HEK293 (cell line): Measurements from ENCODE around the gene MRPL45.

Source experiments
- CTCF ChIA-PET: fragments of 350-600 bp; formaldehyde crosslinking; extraction: SDS; loops from one replicate; lab custom pipeline; 2021; ENCODE audit warnings: antibody characterized with exemption; lab: Yijun Ruan, JAX
- POLR2A ChIA-PET: fragments of 300-600 bp; formaldehyde crosslinking; extraction: SDS; loops from one replicate; lab custom pipeline; 2020; ENCODE audit warnings: antibody characterized with exemption, inconsistent platforms; lab: Yijun Ruan, JAX
- H3K27ac ChIP-seq: fragments of 200-500 bp; sonication (Bioruptor generic); 2 replicates; pipeline ENCODE4 v1.5.1; 2014; ENCODE audit warnings: low read depth, low read length, control low read depth, inconsistent platforms; ENCODE audit errors: extremely low read depth
- H3K36me3 ChIP-seq, 2 experiments: fragments of 200-500 bp in 1 of 2; sonication (Bioruptor generic) in 1 of 2; 1 replicate in 1 of 2; 2 replicates in 1 of 2; pipeline ENCODE4 v1.5.1; 2014 to 2017; ENCODE audit warnings: inconsistent platforms in 2 of 2, low read length in 2 of 2; ENCODE audit not compliant: control insufficient read depth in 2 of 2, insufficient read depth in 1 of 2
- H3K4me1 ChIP-seq: fragments of 200-500 bp; sonication (Bioruptor generic); 2 replicates; pipeline ENCODE4 v1.5.1; 2014; ENCODE audit warnings: mild to moderate bottlenecking, low read length, inconsistent platforms; ENCODE audit not compliant: control insufficient read depth, insufficient read depth
- H3K4me3 ChIP-seq: 2 replicates; pipeline ENCODE4 v1.5.1; 2011; ENCODE audit warnings: low read depth, mild to moderate bottlenecking, control low read depth, low read length, moderate library complexity
- H3K9me3 ChIP-seq: fragments of 200-500 bp; sonication (Bioruptor generic); 2 replicates; pipeline ENCODE4 v1.5.1; 2014; ENCODE audit warnings: low read depth, low read length, inconsistent platforms; ENCODE audit not compliant: control insufficient read depth, insufficient read depth
- BCL11B ChIP-seq: fragments of 450-650 bp; formaldehyde crosslinking; IDR thresholded peaks from 2 replicates; pipeline ENCODE4 v1.5.1; 2016; ENCODE audit warnings: low read depth, missing biosample characterization, missing genetic modification characterization
- FEZF1 ChIP-seq: fragments of 450-650 bp; formaldehyde crosslinking; IDR thresholded peaks from 2 replicates; pipeline ENCODE4 v1.5.1; 2016; ENCODE audit warnings: missing biosample characterization, missing genetic modification characterization
- GFI1B ChIP-seq: fragments of 450-650 bp; formaldehyde crosslinking; IDR thresholded peaks from 2 replicates; pipeline ENCODE4 v1.5.1; 2016; ENCODE audit warnings: missing biosample characterization, missing genetic modification characterization
- KLF10 ChIP-seq: fragments of 450-650 bp; IDR thresholded peaks from 2 replicates; pipeline ENCODE4 v1.5.1; 2018; ENCODE audit warnings: missing biosample characterization, mild to moderate bottlenecking, missing genetic modification characterization
- MZF1 ChIP-seq: fragments of 450-650 bp; formaldehyde crosslinking; IDR thresholded peaks from 2 replicates; pipeline ENCODE4 v1.5.1; 2017; ENCODE audit warnings: missing biosample characterization, missing genetic modification characterization, borderline replicate concordance
- OSR2 ChIP-seq: fragments of 450-650 bp; formaldehyde crosslinking; IDR thresholded peaks from 2 replicates; pipeline ENCODE4 v1.5.1; 2016; ENCODE audit warnings: missing biosample characterization, missing genetic modification characterization
- REPIN1 ChIP-seq: fragments of 450-650 bp; formaldehyde crosslinking; IDR thresholded peaks from 2 replicates; pipeline ENCODE4 v1.5.1; 2017; ENCODE audit warnings: missing biosample characterization, missing genetic modification characterization, low read depth
- SALL2 ChIP-seq: fragments of 450-650 bp; formaldehyde crosslinking; IDR thresholded peaks from 2 replicates; pipeline ENCODE4 v1.5.0; 2017; ENCODE audit warnings: missing biosample characterization, mild to moderate bottlenecking, missing genetic modification characterization, borderline replicate concordance
- SP7 ChIP-seq: fragments of 450-650 bp; formaldehyde crosslinking; IDR thresholded peaks from 2 replicates; pipeline ENCODE4 v1.5.1; 2016; ENCODE audit warnings: missing biosample characterization, missing genetic modification characterization
- TRIM28 ChIP-seq: IDR thresholded peaks from 2 replicates; pipeline ENCODE4 v1.6.1; 2011; ENCODE audit warnings: low read length, control low read depth, borderline replicate concordance
- YY1 ChIP-seq: fragments of 450-650 bp; formaldehyde crosslinking; IDR thresholded peaks from 2 replicates; pipeline ENCODE4 v1.5.1; 2018; ENCODE audit warnings: missing biosample characterization, missing genetic modification characterization
- YY2 ChIP-seq: fragments of 450-650 bp; formaldehyde crosslinking; IDR thresholded peaks from 2 replicates; pipeline ENCODE4 v1.5.1; 2016; ENCODE audit warnings: missing biosample characterization, missing genetic modification characterization
- ZBTB1 ChIP-seq: fragments of 450-650 bp; formaldehyde crosslinking; IDR thresholded peaks from 2 replicates; pipeline ENCODE4 v1.5.1; 2016; ENCODE audit warnings: missing biosample characterization, missing genetic modification characterization
- ZBTB17 ChIP-seq: fragments of 450-650 bp; formaldehyde crosslinking; IDR thresholded peaks from 2 replicates; pipeline ENCODE4 v1.5.1; 2016; ENCODE audit warnings: missing biosample characterization, missing genetic modification characterization
- ZEB2 ChIP-seq: fragments of 450-650 bp; formaldehyde crosslinking; IDR thresholded peaks from 2 replicates; pipeline ENCODE4 v1.5.1; 2016; ENCODE audit warnings: missing biosample characterization, missing genetic modification characterization
- ZFP69B ChIP-seq: fragments of 450-650 bp; formaldehyde crosslinking; IDR thresholded peaks from 2 replicates; pipeline ENCODE4 v1.5.1; 2016; ENCODE audit warnings: missing biosample characterization, missing genetic modification characterization
- ZIC2 ChIP-seq: fragments of 450-650 bp; formaldehyde crosslinking; IDR thresholded peaks from 2 replicates; pipeline ENCODE4 v1.5.1; 2016; ENCODE audit warnings: missing biosample characterization, missing genetic modification characterization
- ZNF146 ChIP-seq: fragments of 450-650 bp; formaldehyde crosslinking; IDR thresholded peaks from 2 replicates; pipeline ENCODE4 v1.5.1; 2016; ENCODE audit warnings: missing biosample characterization, missing genetic modification characterization
- ZNF16 ChIP-seq: fragments of 450-650 bp; formaldehyde crosslinking; IDR thresholded peaks from 2 replicates; pipeline ENCODE4 v1.5.1; 2016; ENCODE audit warnings: low read depth, missing biosample characterization, missing genetic modification characterization
- ZNF184 ChIP-seq: fragments of 450-650 bp; IDR thresholded peaks from 2 replicates; pipeline ENCODE4 v1.5.1; 2018; ENCODE audit warnings: missing biosample characterization, mild to moderate bottlenecking, missing genetic modification characterization
- ZNF24 ChIP-seq: fragments of 450-650 bp; formaldehyde crosslinking; IDR thresholded peaks from 2 replicates; pipeline ENCODE4 v1.5.1; 2016; ENCODE audit warnings: missing biosample characterization, missing genetic modification characterization
- ZNF266 ChIP-seq: fragments of 450-650 bp; formaldehyde crosslinking; IDR thresholded peaks from 2 replicates; pipeline ENCODE4 v1.5.1; 2016; ENCODE audit warnings: missing biosample characterization, missing genetic modification characterization, low read depth
- ZNF37A ChIP-seq: fragments of 450-650 bp; IDR thresholded peaks from 2 replicates; pipeline ENCODE4 v1.5.1; 2018; ENCODE audit warnings: missing biosample characterization, missing genetic modification characterization
- ZNF521 ChIP-seq: fragments of 450-650 bp; formaldehyde crosslinking; IDR thresholded peaks from 2 replicates; pipeline ENCODE4 v1.5.1; 2017; ENCODE audit warnings: missing biosample characterization, mild to moderate bottlenecking, missing genetic modification characterization
- ZNF660 ChIP-seq: fragments of 450-650 bp; IDR thresholded peaks from 2 replicates; pipeline ENCODE4 v1.5.1; 2018; ENCODE audit warnings: missing biosample characterization, mild to moderate bottlenecking, missing genetic modification characterization
- ZNF701 ChIP-seq: fragments of 450-650 bp; formaldehyde crosslinking; IDR thresholded peaks from 2 replicates; pipeline ENCODE4 v1.5.1; 2016; ENCODE audit warnings: missing biosample characterization, missing genetic modification characterization
- ZNF707 ChIP-seq: fragments of 450-650 bp; formaldehyde crosslinking; IDR thresholded peaks from 2 replicates; pipeline ENCODE4 v1.5.1; 2016; ENCODE audit warnings: missing biosample characterization, missing genetic modification characterization
- TF ChIP-seq, protein P1 (sequence below): sonication (generic); formaldehyde crosslinking; IDR thresholded peaks from 2 replicates; pipeline ENCODE4 v1.8.1; 2022; ENCODE audit warnings: mild to moderate bottlenecking, moderate library complexity, missing genetic modification reagents
- TF ChIP-seq, protein P2 (sequence below): fragments of 450-650 bp; formaldehyde crosslinking; IDR thresholded peaks from 2 replicates; pipeline ENCODE4 v1.5.1; 2017; ENCODE audit warnings: missing biosample characterization, mild to moderate bottlenecking, missing genetic modification characterization, moderate library complexity

MRPL45 gene

DNA sequence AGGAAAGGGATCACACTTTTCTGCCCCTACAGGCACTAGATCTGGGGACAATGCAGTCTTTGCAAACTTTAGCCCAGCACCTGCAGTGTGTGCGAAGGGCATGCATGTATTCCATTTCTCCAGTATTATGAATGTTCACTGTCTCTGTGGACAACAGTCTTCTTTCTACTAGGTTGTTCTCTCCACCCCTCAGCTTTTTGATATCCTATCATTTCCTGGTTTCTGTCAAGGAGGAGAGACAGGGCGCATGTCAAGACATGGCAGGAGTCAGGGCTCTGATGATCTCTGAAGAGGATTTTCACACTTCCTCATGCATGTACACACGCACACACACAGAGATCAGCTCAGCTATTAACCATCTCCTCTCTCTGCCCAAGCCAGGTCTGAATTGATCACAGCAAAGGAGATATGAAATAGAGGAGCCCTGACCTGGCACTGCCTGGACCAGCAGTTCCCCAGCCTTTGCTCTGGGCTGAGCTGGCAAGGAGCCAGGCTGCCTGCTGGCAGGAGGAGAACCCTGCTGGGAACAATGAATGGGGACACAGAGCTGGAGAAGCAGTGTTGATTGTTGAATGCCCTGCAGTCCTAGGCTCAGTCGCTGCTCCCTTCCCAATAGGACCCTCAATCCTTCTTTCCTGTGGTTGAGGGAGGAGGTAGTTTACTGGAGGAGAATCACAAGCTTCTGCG, 44.2 kb downstream of the MRPL45 start (continued):
- peak; percentile 91 for TF ChIP-seq ZIC2 (tag by site-specific recombination)
- TF ChIP-seq, protein P1, sequence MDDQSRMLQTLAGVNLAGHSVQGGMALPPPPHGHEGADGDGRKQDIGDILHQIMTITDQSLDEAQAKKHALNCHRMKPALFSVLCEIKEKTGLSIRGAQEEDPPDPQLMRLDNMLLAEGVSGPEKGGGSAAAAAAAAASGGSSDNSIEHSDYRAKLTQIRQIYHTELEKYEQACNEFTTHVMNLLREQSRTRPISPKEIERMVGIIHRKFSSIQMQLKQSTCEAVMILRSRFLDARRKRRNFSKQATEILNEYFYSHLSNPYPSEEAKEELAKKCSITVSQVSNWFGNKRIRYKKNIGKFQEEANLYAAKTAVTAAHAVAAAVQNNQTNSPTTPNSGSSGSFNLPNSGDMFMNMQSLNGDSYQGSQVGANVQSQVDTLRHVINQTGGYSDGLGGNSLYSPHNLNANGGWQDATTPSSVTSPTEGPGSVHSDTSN, result no peak; the same call in 1 of the 2 replicates
- TF ChIP-seq ZNF16 (tag by site-specific recombination), result no peak
- TF ChIP-seq ZEB2, result no peak
- no peak for TF ChIP-seq ZNF266 (tag by site-specific recombination)
- peak; percentile 91 for TF ChIP-seq ZBTB17 (tag by site-specific recombination)
- no peak for TF ChIP-seq ZNF707
- no peak for TF ChIP-seq SALL2 (tag by site-specific recombination)
- TF ChIP-seq ZNF24, result peak; percentile 25; the same call in 1 of the 2 replicates
- no peak for TF ChIP-seq ZNF521 (tag by site-specific recombination)
- TF ChIP-seq ZNF184 (tag by site-specific recombination), result 0 out of 2 replicates have a peak, but pooled peaks have one; percentile 68
- TF ChIP-seq, protein P2, sequence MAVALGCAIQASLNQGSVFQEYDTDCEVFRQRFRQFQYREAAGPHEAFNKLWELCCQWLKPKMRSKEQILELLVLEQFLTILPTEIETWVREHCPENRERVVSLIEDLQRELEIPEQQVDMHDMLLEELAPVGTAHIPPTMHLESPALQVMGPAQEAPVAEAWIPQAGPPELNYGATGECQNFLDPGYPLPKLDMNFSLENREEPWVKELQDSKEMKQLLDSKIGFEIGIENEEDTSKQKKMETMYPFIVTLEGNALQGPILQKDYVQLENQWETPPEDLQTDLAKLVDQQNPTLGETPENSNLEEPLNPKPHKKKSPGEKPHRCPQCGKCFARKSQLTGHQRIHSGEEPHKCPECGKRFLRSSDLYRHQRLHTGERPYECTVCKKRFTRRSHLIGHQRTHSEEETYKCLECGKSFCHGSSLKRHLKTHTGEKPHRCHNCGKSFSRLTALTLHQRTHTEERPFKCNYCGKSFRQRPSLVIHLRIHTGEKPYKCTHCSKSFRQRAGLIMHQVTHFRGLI, result peak; percentile 90
- TF ChIP-seq MZF1 (tag by site-specific recombination), result no peak
- TF ChIP-seq KLF10 (tag by site-specific recombination), result no peak; the same call in 1 of the 2 replicates
- TF ChIP-seq ZBTB1 (tag by site-specific recombination), result no peak
- TF ChIP-seq YY2 (tag by site-specific recombination), result no peak
- TF ChIP-seq SP7 (tag by site-specific recombination), result peak; percentile 52; the same call in 1 of the 2 replicates
- TF ChIP-seq ZNF660 (tag by site-specific recombination), result peak; percentile 87; the same call in 1 of the 2 replicates
- TF ChIP-seq, all 188 proteins: peak for 14

DNA sequence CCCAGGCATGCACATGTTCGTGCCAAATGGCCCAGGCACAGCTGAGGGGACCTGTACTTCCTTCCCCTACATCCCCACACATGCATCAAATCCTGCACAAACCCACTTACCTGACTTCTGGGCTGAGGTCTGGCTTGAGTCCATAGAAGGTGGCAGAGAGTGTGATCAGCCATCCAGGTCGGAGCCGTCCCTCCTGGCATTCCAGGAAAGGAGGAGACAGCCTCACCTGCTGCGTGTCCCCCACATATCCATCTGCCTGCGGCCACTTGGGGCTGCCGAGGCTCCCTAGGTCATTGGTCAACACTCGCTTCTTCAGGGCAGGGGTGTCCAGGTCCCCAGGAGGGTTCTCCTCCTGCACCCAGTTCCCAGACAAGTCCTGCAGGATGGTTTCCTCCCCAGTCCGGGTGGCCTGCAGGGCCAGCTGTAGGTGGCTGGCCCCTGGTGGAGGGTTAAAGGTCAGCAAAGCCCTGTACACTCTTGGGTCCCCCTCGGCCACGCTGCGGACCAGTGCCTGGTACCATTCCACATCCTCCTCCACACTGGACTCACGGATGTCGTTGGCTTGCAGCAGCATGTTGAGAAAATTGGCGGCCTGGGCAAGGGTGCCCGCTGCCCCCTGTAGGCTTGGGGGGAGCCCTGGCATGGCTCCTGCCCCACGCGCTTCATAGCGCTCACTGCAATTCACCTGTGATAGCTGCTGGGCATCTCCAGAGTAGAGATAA, 46.1 kb downstream of the MRPL45 start:
- Histone ChIP-seq H3K9me3 (no peaks in the 10 kb centered on the region), H3K4me1 (peaks cover 9% of the 10 kb centered on the region), H3K4me3 (no peak overlapping the region), H3K36me3 (no peaks in the 10 kb centered on the region), H3K27ac (no peak overlapping the region)
- POLR2A ChIA-PET, result interaction anchor here (1.0 kb wide), 1 partner anchor 9 kb away, joined by 4 read pairs; the partner anchor contains the start of gene SOCS7
- CTCF ChIA-PET, result interaction anchor here (0.6 to 9.5 kb wide), 4 partner anchors 7 to 323 kb away, joined by 6 to 186 read pairs (median 13); no protein-coding TSS in a partner anchor
- TF ChIP-seq GFI1B (tag by site-specific recombination) (no peak), ZNF37A (no peak), FEZF1 (tag by site-specific recombination) (no peak), REPIN1 (tag by site-specific recombination) (no peak), BCL11B (no peak), TRIM28 (no peak), ZNF146 (no peak), ZNF701 (tag by site-specific recombination) (no peak), ZFP69B (no peak), OSR2 (tag by site-specific recombination) (no peak), YY1 (no peak)
